GM23338 (cell line): Measurements from ENCODE around the gene PDYN. TPM values are rescaled to one million over a fixed set of nuclear protein-coding genes. Genes with fewer than 3 reads are reported as not detected.

ENCODE experiments used
- ATAC-seq: fragments of 200-7000 bp; cut with Tn5 transposase; 3 replicates; pipeline ENCODE4 v1.9.1; 2020
- DNase-seq: peaks from one replicate; pipeline ENCODE4 v3.0.0-alpha.2; 2015; ENCODE audit warnings: low spot score
- H2AFZ ChIP-seq: fragments of 200-600 bp; sonication (generic); 2 replicates; pipeline ENCODE4 v1.8.0; 2016; ENCODE audit warnings: antibody characterized with exemption, mild to moderate bottlenecking, moderate library complexity
- H3F3A ChIP-seq: fragments of 200-600 bp; sonication (generic); replicated peaks from 2 replicates; pipeline ENCODE4 v1.8.0; 2017; ENCODE audit warnings: antibody characterized with exemption, mixed run types, low read depth
- H3K27ac ChIP-seq: fragments of 200-600 bp; sonication (generic); 2 replicates; pipeline ENCODE4 v1.6.1; 2016; ENCODE audit warnings: low read depth
- H3K27me3 ChIP-seq: fragments of 200-600 bp; sonication (generic); 2 replicates; pipeline ENCODE4 v1.8.0; 2016; ENCODE audit warnings: mild to moderate bottlenecking, mixed run types, moderate library complexity; ENCODE audit not compliant: insufficient read depth
- H3K36me3 ChIP-seq: fragments of 200-600 bp; sonication (generic); 2 replicates; pipeline ENCODE4 v1.8.0; 2016; ENCODE audit warnings: mild to moderate bottlenecking; ENCODE audit not compliant: insufficient read depth
- H3K4me1 ChIP-seq: fragments of 200-600 bp; sonication (generic); 2 replicates; pipeline ENCODE4 v1.8.0; 2016; ENCODE audit warnings: mild to moderate bottlenecking, moderate library complexity; ENCODE audit not compliant: insufficient read depth
- H3K4me2 ChIP-seq: fragments of 200-600 bp; sonication (generic); 2 replicates; pipeline ENCODE4 v1.7.1; 2017; ENCODE audit warnings: mixed run types
- H3K4me3 ChIP-seq: fragments of 200-600 bp; sonication (generic); 2 replicates; pipeline ENCODE4 v1.6.1; 2016; ENCODE audit warnings: mixed run types
- H3K79me2 ChIP-seq: fragments of 200-600 bp; sonication (generic); replicated peaks from 2 replicates; pipeline ENCODE4 v1.8.0; 2017; ENCODE audit warnings: mild to moderate bottlenecking; ENCODE audit not compliant: insufficient read depth
- H3K9me2 ChIP-seq: fragments of 200-600 bp; sonication (generic); 2 replicates; pipeline ENCODE4 v1.8.0; 2017; ENCODE audit not compliant: insufficient read depth
- H4K20me1 ChIP-seq: fragments of 200-600 bp; sonication (generic); replicated peaks from 2 replicates; pipeline ENCODE4 v1.8.0; 2017; ENCODE audit warnings: mild to moderate bottlenecking; ENCODE audit not compliant: insufficient read depth
- H3K27ac Mint-ChIP-seq: 2 replicates; pipeline ENCODE4 v1.8.0; 2020; ENCODE audit warnings: inconsistent platforms, mild to moderate bottlenecking, moderate library complexity, mixed read lengths
- H3K27me3 Mint-ChIP-seq: 3 replicates; pipeline ENCODE4 v1.8.0; 2022; ENCODE audit warnings: low read depth, mild to moderate bottlenecking, moderate library complexity, mixed read lengths, inconsistent platforms; ENCODE audit not compliant: insufficient read depth, poor library complexity
- H3K36me3 Mint-ChIP-seq: 3 replicates; pipeline ENCODE4 v1.8.0; 2021; ENCODE audit warnings: low read depth, mild to moderate bottlenecking, inconsistent platforms, moderate library complexity, mixed read lengths
- H3K4me1 Mint-ChIP-seq: 3 replicates; pipeline ENCODE4 v1.8.0; 2020; ENCODE audit warnings: mild to moderate bottlenecking, inconsistent platforms, mixed read lengths
- H3K4me3 Mint-ChIP-seq: 3 replicates; pipeline ENCODE4 v1.8.0; 2021; ENCODE audit warnings: moderate library complexity, mild to moderate bottlenecking, inconsistent platforms, mixed read lengths
- H3K9me3 Mint-ChIP-seq: 3 replicates; pipeline ENCODE4 v1.8.0; 2020; ENCODE audit warnings: moderate library complexity, mild to moderate bottlenecking, inconsistent platforms, mixed read lengths
- CREB1 ChIP-seq: fragments of 250-450 bp; sonication (Bioruptor Pico); IDR thresholded peaks from 2 replicates; pipeline ENCODE4 v1.5.0; 2020; ENCODE audit warnings: low read depth, mild to moderate bottlenecking, moderate library complexity
- CTCF ChIP-seq, 2 experiments: fragments of 200-600 bp in 1 of 2; sonication (generic) in 1 of 2; conservative IDR thresholded peaks; 2 replicates each; pipeline versions ENCODE4 v1.5.1 to v1.6.1; 2016 to 2017; ENCODE audit warnings: antibody characterized with exemption in 2 of 2, low read depth in 2 of 2, mild to moderate bottlenecking in 2 of 2, moderate library complexity in 1 of 2
- ETS1 ChIP-seq: IDR thresholded peaks from 2 replicates; pipeline ENCODE4 v1.6.1; 2016; ENCODE audit warnings: antibody characterized with exemption
- EZH2 ChIP-seq: fragments of 200-600 bp; sonication (generic); IDR thresholded peaks from one replicate; pipeline ENCODE4 v1.8.0; 2017; ENCODE audit warnings: antibody characterized with exemption, mild to moderate bottlenecking, low read depth; ENCODE audit not compliant: unreplicated experiment
- EZH2phosphoT487 ChIP-seq: fragments of 200-600 bp; sonication (generic); IDR thresholded peaks from one replicate; pipeline ENCODE4 v1.8.1; 2018; ENCODE audit warnings: antibody characterized with exemption; ENCODE audit not compliant: unreplicated experiment
- JUNB ChIP-seq: IDR thresholded peaks from one replicate; pipeline ENCODE4 v1.6.1; 2016; ENCODE audit warnings: antibody characterized with exemption; ENCODE audit not compliant: unreplicated experiment
- NANOG ChIP-seq: IDR thresholded peaks from 2 replicates; pipeline ENCODE4 v1.6.1; 2016; ENCODE audit warnings: antibody characterized with exemption, borderline replicate concordance
- POLR2AphosphoS5 ChIP-seq: IDR thresholded peaks from 2 replicates; pipeline ENCODE4 v1.6.1; 2016; ENCODE audit warnings: antibody characterized with exemption, low read depth
- STAT1 ChIP-seq: IDR thresholded peaks from one replicate; pipeline ENCODE4 v1.6.1; 2016; ENCODE audit warnings: antibody characterized with exemption; ENCODE audit not compliant: unreplicated experiment
- ZNF114 ChIP-seq: fragments of 250-450 bp; sonication (Bioruptor Pico); IDR thresholded peaks from 2 replicates; pipeline ENCODE4 v1.5.0; 2020; ENCODE audit warnings: mild to moderate bottlenecking, moderate library complexity
- ZNF331 ChIP-seq: fragments of 250-450 bp; sonication (Bioruptor Pico); IDR thresholded peaks from 2 replicates; pipeline ENCODE4 v1.5.0; 2020; ENCODE audit warnings: low read depth, mild to moderate bottlenecking, moderate library complexity
- ZNF462 ChIP-seq: fragments of 250-450 bp; sonication (Bioruptor Pico); IDR thresholded peaks from 2 replicates; pipeline ENCODE4 v1.5.0; 2020; ENCODE audit warnings: mild to moderate bottlenecking, moderate library complexity
- polyA plus RNA-seq: library from polyadenylated mRNA; unstranded; fragments of >200 nt; fragmentation: Nextera tagmentation; extraction: Ambion mirVana; gene quantifications from 2 replicates; pipeline ENCODE4 v1.2.1, GENCODE V29; 2016
- total RNA-seq: library from RNA; depleted of rRNA; stranded (reverse); fragments of >200 nt; shearing (Covaris generic); gene quantifications from 2 replicates; pipeline ENCODE4 v1.2.3, GENCODE V29; 2014
- TF ChIP-seq, protein P1 (sequence below): IDR thresholded peaks from one replicate; pipeline ENCODE4 v1.6.1; 2018; ENCODE audit warnings: antibody characterized with exemption; ENCODE audit not compliant: unreplicated experiment

The PDYN gene
- total and polyA plus RNA-seq, 2 experiments from 2014 or later, result 0.21 to 0.24 TPM

DNA sequence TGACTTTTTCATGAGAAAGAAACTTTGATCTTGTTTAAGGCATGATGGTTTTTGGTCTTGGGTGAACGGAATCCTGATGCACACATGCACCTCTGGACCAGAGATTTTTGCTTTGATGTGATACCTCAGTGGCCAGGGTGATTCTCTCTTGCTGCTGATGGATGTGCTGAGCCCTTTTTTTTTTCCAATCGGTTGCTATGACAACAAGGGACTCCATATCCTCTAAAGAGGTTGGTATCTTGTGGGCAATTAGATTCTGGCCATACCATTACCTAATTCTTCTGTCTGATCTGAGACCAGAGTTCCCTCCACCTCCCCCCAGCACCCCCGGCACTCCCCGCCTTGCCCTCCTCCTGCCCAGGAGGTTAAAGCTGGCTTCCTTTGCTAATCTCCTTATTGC is 24.9 kb downstream of the PDYN start:
- DNase-seq, result no peak
- Mint-ChIP-seq H3K4me3 (no peak overlapping the region), H3K27ac (no peak overlapping the region), H3K36me3 (no peaks in the 10 kb centered on the region), H3K27me3 (peaks cover 12% of the 10 kb centered on the region), H3K4me1 (peaks cover 25% of the 10 kb centered on the region), H3K9me3 (no peaks in the 10 kb centered on the region)
- Histone ChIP-seq H3K36me3 (no peaks in the 10 kb centered on the region), H3F3A (no peaks in the 10 kb centered on the region), H3K4me3 (no peak overlapping the region), H3K4me1 (peaks cover 20% of the 10 kb centered on the region), H3K9me2 (no peaks in the 10 kb centered on the region), H2AFZ (no peak overlapping the region), H4K20me1 (no peaks in the 10 kb centered on the region), H3K4me2 (no peak overlapping the region), H3K79me2 (no peaks in the 10 kb centered on the region), H3K27ac (no peak overlapping the region), H3K27me3 (peaks cover 16% of the 10 kb centered on the region)
- TF ChIP-seq NANOG, result no peak
- TF ChIP-seq ZNF331, result no peak
- no peak for TF ChIP-seq ZNF114
- TF ChIP-seq, protein P1, sequence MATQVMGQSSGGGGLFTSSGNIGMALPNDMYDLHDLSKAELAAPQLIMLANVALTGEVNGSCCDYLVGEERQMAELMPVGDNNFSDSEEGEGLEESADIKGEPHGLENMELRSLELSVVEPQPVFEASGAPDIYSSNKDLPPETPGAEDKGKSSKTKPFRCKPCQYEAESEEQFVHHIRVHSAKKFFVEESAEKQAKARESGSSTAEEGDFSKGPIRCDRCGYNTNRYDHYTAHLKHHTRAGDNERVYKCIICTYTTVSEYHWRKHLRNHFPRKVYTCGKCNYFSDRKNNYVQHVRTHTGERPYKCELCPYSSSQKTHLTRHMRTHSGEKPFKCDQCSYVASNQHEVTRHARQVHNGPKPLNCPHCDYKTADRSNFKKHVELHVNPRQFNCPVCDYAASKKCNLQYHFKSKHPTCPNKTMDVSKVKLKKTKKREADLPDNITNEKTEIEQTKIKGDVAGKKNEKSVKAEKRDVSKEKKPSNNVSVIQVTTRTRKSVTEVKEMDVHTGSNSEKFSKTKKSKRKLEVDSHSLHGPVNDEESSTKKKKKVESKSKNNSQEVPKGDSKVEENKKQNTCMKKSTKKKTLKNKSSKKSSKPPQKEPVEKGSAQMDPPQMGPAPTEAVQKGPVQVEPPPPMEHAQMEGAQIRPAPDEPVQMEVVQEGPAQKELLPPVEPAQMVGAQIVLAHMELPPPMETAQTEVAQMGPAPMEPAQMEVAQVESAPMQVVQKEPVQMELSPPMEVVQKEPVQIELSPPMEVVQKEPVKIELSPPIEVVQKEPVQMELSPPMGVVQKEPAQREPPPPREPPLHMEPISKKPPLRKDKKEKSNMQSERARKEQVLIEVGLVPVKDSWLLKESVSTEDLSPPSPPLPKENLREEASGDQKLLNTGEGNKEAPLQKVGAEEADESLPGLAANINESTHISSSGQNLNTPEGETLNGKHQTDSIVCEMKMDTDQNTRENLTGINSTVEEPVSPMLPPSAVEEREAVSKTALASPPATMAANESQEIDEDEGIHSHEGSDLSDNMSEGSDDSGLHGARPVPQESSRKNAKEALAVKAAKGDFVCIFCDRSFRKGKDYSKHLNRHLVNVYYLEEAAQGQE, result no peak
- no peak for TF ChIP-seq CREB1 (CRISPR knock-in tag)
- TF ChIP-seq JUNB, result no peak
- TF ChIP-seq EZH2phosphoT487, result no peak
- TF ChIP-seq ETS1, result no peak
- no peak for TF ChIP-seq STAT1
- no peak for TF ChIP-seq CTCF (conservative IDR thresholded peaks at IDR 0.05; ENCODE audit: low read depth in 2 of 2)
- no peak for TF ChIP-seq EZH2
- no peak for TF ChIP-seq ZNF462
- no peak for TF ChIP-seq POLR2AphosphoS5
- no peak for ATAC-seq
